Suprapubic skin (tissue), 3 donors: Measurements from ENCODE around the gene GUCY2F.

Source experiments
- POLR2AphosphoS5 ChIP-seq, 3 donors: sonication (generic); formaldehyde crosslinking; IDR thresholded peaks; one replicate each; pipeline ENCODE4 v1.6.1; 2017; ENCODE audit warnings: antibody characterized with exemption in 3 of 3
- TF ChIP-seq, protein P1 (sequence below), 2 donors: fragments of 200-600 bp in 1 of 2; fragments of 450-650 bp in 1 of 2; sonication (generic) in 1 of 2; IDR thresholded peaks; one replicate each; pipeline ENCODE4 v1.5.1; 2016 to 2019; ENCODE audit warnings: antibody characterized with exemption in 2 of 2, mild to moderate bottlenecking in 1 of 2, moderate library complexity in 1 of 2

DNA sequence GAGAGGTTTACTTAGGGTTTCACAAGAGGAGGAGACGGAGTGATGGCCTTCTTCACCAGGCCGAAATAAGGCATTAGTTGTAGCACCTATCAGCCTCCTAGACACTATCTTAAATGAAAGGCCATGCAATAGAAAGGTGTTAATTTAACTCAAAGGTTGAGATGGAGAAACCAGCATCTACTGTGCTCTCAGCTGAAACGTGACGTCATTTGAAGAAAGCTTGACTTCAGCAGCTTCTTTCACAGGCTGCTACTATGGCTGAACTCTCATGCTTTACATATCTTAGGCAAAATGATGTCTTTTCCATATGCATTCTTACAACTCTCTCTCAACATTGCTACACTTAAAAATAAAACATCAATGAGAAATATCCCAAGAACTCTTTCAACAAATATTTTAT is 99.6 kb downstream of the GUCY2F start:
- TF ChIP-seq POLR2AphosphoS5 (IDR thresholded peaks at IDR 0.05): no peak
- TF ChIP-seq, protein P1, sequence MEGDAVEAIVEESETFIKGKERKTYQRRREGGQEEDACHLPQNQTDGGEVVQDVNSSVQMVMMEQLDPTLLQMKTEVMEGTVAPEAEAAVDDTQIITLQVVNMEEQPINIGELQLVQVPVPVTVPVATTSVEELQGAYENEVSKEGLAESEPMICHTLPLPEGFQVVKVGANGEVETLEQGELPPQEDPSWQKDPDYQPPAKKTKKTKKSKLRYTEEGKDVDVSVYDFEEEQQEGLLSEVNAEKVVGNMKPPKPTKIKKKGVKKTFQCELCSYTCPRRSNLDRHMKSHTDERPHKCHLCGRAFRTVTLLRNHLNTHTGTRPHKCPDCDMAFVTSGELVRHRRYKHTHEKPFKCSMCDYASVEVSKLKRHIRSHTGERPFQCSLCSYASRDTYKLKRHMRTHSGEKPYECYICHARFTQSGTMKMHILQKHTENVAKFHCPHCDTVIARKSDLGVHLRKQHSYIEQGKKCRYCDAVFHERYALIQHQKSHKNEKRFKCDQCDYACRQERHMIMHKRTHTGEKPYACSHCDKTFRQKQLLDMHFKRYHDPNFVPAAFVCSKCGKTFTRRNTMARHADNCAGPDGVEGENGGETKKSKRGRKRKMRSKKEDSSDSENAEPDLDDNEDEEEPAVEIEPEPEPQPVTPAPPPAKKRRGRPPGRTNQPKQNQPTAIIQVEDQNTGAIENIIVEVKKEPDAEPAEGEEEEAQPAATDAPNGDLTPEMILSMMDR (IDR thresholded peaks at IDR 0.05): no peak
